ENCODE measurements around the gene ZFHX3. TPM values are rescaled to one million over a fixed set of nuclear protein-coding genes. Genes with fewer than 3 reads are reported as not detected.

Gene ZFHX3
- total and polyA plus RNA-seq, 10 of the 15 experiments (the other 5 are each of a cell fraction or from before 2014, with no cell fraction given), result 0.68 to 8.6 (median 2.0) TPM

DNA sequence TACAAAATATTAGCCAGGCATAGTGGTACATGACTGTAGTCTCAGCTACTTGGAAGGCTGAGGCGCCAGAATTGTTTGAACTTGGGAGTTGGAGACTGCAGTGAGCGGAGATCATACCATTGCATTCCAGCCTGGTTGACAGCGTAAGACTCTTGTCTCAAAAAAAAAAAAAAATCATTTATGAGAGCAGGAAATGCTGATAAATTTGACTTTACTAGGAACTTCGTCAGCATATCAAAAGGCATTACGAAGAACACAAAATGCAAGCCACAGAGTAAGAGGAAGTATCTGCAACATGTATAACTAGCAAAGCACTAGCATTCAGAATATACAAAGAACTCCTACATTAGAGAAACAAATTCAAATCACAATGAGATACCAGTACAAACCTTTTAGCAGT lies 279.3 kb downstream of the ZFHX3 start (continued):
- TF ChIP-seq ZNF384 (IDR thresholded peaks at IDR 0.05; ENCODE audit: borderline replicate concordance, low read depth, low read length) (no peak), MYC (IDR thresholded peaks at IDR 0.05; ENCODE audit: insufficient read depth, insufficient read length, insufficient replicate concordance, low read length, severe bottlenecking) (no peak), ZNF207 (IDR thresholded peaks at IDR 0.05; ENCODE audit: borderline replicate concordance) (no peak), SMAD5 (IDR thresholded peaks at IDR 0.05; ENCODE audit: low read depth) (no peak), ZNF274 (IDR thresholded peaks at IDR 0.05; ENCODE audit: insufficient read depth, insufficient read length) (no peak)

DNA sequence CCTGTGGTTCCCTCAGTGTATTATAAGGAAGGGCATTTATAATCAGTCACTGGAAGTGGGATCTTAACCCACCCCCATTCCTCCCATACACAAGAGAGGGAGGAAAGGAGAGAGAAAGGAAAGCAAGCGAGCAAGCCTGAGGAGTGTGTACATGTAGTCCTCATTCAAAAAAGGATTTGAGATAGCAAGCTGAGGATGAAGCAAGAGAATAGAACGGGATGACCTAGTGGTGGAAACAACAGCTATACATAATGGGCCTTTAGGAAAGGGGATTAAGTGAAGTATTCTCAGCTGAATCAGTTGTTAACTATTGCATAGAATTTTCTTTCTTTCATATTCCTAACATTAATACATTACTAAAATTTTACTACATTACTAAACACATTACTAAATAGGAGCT lies 281.4 kb downstream of the ZFHX3 start:
- WGBS (ENCODE audit: insufficient coverage, insufficient replicate concordance, low lambda C conversion rate, missing lambda C conversion rate), result 82% methylated on average over 2 of the region's 2 CpGs

More for the DNA sequence above, 281.4 kb downstream of the ZFHX3 start:
- TF ChIP-seq TAF1 (IDR thresholded peaks at IDR 0.05; ENCODE audit: borderline replicate concordance, low read depth, low read length) (no peak), HDGF (IDR thresholded peaks at IDR 0.05) (no peak), BCL3 (IDR thresholded peaks at IDR 0.05; ENCODE audit: borderline replicate concordance, insufficient read depth, low read depth, low read length, poor library complexity, severe bottlenecking) (no peak)
- TF ChIP-seq, protein P1, sequence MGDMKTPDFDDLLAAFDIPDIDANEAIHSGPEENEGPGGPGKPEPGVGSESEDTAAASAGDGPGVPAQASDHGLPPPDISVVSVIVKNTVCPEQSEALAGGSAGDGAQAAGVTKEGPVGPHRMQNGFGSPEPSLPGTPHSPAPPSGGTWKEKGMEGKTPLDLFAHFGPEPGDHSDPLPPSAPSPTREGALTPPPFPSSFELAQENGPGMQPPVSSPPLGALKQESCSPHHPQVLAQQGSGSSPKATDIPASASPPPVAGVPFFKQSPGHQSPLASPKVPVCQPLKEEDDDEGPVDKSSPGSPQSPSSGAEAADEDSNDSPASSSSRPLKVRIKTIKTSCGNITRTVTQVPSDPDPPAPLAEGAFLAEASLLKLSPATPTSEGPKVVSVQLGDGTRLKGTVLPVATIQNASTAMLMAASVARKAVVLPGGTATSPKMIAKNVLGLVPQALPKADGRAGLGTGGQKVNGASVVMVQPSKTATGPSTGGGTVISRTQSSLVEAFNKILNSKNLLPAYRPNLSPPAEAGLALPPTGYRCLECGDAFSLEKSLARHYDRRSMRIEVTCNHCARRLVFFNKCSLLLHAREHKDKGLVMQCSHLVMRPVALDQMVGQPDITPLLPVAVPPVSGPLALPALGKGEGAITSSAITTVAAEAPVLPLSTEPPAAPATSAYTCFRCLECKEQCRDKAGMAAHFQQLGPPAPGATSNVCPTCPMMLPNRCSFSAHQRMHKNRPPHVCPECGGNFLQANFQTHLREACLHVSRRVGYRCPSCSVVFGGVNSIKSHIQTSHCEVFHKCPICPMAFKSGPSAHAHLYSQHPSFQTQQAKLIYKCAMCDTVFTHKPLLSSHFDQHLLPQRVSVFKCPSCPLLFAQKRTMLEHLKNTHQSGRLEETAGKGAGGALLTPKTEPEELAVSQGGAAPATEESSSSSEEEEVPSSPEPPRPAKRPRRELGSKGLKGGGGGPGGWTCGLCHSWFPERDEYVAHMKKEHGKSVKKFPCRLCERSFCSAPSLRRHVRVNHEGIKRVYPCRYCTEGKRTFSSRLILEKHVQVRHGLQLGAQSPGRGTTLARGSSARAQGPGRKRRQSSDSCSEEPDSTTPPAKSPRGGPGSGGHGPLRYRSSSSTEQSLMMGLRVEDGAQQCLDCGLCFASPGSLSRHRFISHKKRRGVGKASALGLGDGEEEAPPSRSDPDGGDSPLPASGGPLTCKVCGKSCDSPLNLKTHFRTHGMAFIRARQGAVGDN (IDR thresholded peaks at IDR 0.05), result no peak
- RAD21 ChIA-PET (ENCODE audit: unreplicated experiment), result no interaction called here
- no TSS peak for BruUV-seq (replicated peaks)
- DNase-seq (ENCODE audit: low read depth, low spot score), result no peak
- Histone ChIP-seq H3K79me2 (ENCODE audit: control insufficient read depth, insufficient read depth, low read length) (no peaks in the 10 kb centered on the region), H3K4me1 (ENCODE audit: control insufficient read depth, insufficient read depth, low read length) (peaks cover 5% of the 10 kb centered on the region), H3K4me3 (no peak overlapping the region), H2AFZ (ENCODE audit: control insufficient read depth, low read depth, low read length) (no peak overlapping the region), H4K20me1 (ENCODE audit: control insufficient read depth, insufficient read depth) (no peaks in the 10 kb centered on the region), H3K9me3 (replicated peaks; ENCODE audit: control insufficient read depth, insufficient read depth, low read length) (no peaks in the 10 kb centered on the region), H3K36me3 (ENCODE audit: control insufficient read depth in 2 of 2, insufficient read depth in 2 of 2, low read length in 1 of 2) (no peaks in the 10 kb centered on the region; a peak in 1 of 4 replicates), H3K27ac (ENCODE audit: control insufficient read depth, insufficient read depth) (no peak overlapping the region), H3K9ac (ENCODE audit: control insufficient read depth, insufficient read depth, low read length) (no peak overlapping the region), H3K4me2 (ENCODE audit: control insufficient read depth, insufficient read depth) (no peak overlapping the region), H3K27me3 (replicated peaks in 1 of 2; ENCODE audit: control insufficient read depth in 2 of 2, insufficient read depth in 2 of 2, low read length in 1 of 2) (no peaks in the 10 kb centered on the region)
- POLR2A ChIA-PET, result no interaction called here
- ATAC-seq, result no peak
- SMC1A ChIA-PET (ENCODE audit: uncharacterized antibody, unreplicated experiment), result interaction anchor here (0.6 to 1.6 kb wide), 4 partner anchors 8 to 846 kb away, joined by 3 to 6 read pairs (median 4); no protein-coding TSS in a partner anchor
- no peak for FAIRE-seq
- CTCF ChIA-PET, result interaction anchor here (1.0 kb wide), 1 partner anchor 10 kb away, joined by 3 read pairs; no protein-coding TSS in a partner anchor
- in situ Hi-C loops (cut with MboI), result no loop called here
- intact Hi-C loops (cut with micrococcal nuclease; ENCODE audit: unreplicated experiment), result no loop called here
